ENCODE results near the gene HEXIM1.

The HEXIM1 gene

GRCh38 chr17:45131616-45132319 lies 16.5 kb upstream of the HEXIM1 start:
- DNase-seq (ENCODE audit: low read depth), result peak; percentile 77
- Histone ChIP-seq H3K4me3 (ENCODE audit: low read length) (peak overlapping the region; percentile 83), H3K27me3 (replicated peaks; ENCODE audit: control insufficient read depth, insufficient read depth, low read length) (no peaks in the 10 kb centered on the region), H3K36me3 (ENCODE audit: control insufficient read depth, insufficient read depth, low read length, severe bottlenecking) (no peaks in the 10 kb centered on the region), H3K9ac (ENCODE audit: low read length) (peak overlapping the region; percentile 92), H3K4me1 (ENCODE audit: control insufficient read depth, insufficient read depth, low read length) (peaks cover 48% of the 10 kb centered on the region), H3K9me3 (ENCODE audit: control insufficient read depth, low read length) (no peaks in the 10 kb centered on the region)

- Histone ChIP-seq H3K9me3 (ENCODE audit: control insufficient read depth, low read length) (no peaks in the 10 kb centered on the region), H3K9ac (ENCODE audit: low read length) (peak within 1 kb of the TSS; percentile 92), H3K4me1 (ENCODE audit: control insufficient read depth, insufficient read depth, low read length) (peaks cover 44% of the 10 kb centered on the region), H3K36me3 (ENCODE audit: control insufficient read depth, insufficient read depth, low read length, severe bottlenecking) (no peaks in the 10 kb centered on the region), H3K4me3 (ENCODE audit: low read length) (peak within 1 kb of the TSS; percentile 83), H3K27me3 (replicated peaks; ENCODE audit: control insufficient read depth, insufficient read depth, low read length) (no peaks in the 10 kb centered on the region)
- no peak for DNase-seq (ENCODE audit: low read depth)
Measured at GRCh38 chr17:45132320-45132571, 16.0 kb upstream of the HEXIM1 start, which contains the start of gene PLCD3. TSS of gene PLCD3 (minus strand) at chr17:45132515. CDS start at chr17:45132410, 105 bp downstream.

DNA sequence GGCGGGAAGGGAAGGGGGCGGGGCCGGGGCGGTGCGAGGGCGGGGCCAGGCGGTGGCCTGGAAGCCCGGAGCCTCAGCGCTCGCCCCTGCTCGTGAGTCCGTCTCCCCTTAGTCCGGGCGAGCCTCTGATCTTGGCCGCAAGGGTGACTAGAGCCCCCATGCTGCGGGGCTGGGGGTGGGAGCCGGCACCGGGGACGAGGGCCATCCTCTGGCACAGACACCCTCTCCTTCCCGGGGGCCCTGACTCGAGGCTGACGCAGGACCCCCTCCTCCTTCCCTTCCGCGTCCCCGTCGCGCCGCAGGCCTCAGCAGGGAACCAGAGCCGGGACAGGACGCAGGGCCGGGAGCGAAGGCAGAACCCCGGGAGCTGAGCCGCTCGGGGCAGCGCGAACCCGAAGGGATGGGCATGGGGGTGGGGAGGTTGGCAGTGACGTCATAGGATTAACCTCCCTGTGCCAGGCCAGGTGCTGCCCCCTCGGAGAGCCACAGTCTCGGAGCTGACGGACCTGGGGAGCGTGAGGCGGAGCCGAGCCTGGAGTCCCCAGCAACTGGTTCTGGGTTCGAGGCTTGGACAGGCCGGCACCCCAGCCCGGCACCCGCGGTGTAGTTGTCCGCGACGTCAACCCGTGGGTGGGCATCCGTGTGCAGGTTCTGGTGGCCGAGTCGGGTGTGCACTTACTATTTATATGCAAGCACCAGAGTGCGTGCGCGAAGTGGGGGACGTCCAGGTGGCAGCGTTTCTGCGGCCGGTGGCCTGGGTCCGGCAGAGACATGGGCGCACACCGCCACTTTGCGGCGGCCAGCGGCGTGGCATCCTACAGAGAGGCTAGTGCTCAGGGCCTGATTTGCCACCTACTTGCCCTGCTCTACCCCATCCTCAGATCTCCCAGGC lies 15.5 kb upstream of the HEXIM1 start:
- Histone ChIP-seq H3K4me3 (ENCODE audit: low read length) (peak overlapping the region; percentile 83), H3K9me3 (ENCODE audit: control insufficient read depth, low read length) (no peaks in the 10 kb centered on the region), H3K36me3 (ENCODE audit: control insufficient read depth, insufficient read depth, low read length, severe bottlenecking) (no peaks in the 10 kb centered on the region), H3K27me3 (replicated peaks; ENCODE audit: control insufficient read depth, insufficient read depth, low read length) (no peaks in the 10 kb centered on the region), H3K4me1 (ENCODE audit: control insufficient read depth, insufficient read depth, low read length) (peaks cover 39% of the 10 kb centered on the region), H3K9ac (ENCODE audit: low read length) (peak overlapping the region; percentile 92)
- peak; percentile 91 for DNase-seq (ENCODE audit: low read depth)

GRCh38 chr17:45135192-45135977 lies 12.9 kb upstream of the HEXIM1 start, which contains the start of gene ACBD4:
TSS of gene ACBD4 (plus strand) at chr17:45135687. CDS start at chr17:45136145, 458 bp downstream.
- no peaks in the 10 kb centered on the region for H3K27me3 ChIP-seq (replicated peaks; ENCODE audit: control insufficient read depth, insufficient read depth, low read length)
- peak; percentile 99 for DNase-seq (ENCODE audit: low read depth)

DNA sequence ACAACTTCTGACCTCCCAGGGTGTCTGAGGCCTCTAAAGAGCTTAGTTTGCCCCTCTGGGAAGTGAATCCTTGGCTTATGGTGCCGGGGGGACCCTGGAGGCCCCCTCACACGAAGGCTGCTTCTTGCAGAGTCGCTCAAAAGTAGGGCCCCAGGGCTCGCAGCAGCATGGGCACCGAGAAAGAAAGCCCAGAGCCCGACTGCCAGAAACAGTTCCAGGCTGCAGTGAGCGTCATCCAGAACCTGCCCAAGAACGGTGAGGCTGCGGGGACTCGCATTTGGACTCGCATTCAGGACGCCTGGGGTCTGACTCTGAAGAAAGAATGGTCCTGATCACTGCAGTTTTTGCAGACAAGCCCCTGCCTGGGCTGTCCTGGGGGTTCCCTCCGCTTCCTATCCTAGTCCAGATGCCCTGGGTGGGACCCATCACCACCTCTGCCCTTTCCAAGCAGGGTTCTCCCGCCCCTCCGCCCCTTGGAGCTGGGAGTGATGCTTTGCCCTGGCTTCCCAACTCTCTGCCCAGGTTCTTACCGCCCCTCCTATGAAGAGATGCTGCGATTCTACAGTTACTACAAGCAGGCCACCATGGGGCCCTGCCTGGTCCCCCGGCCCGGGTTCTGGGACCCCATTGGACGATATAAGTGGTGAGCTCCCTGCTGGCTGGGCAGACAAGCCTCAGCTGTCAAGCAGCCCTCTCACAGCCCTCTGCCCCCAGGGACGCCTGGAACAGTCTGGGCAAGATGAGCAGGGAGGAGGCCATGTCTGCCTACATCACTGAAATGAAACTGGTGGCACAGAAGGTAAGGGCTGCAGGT lies 12.1 kb upstream of the HEXIM1 start:
- peak overlapping the region; percentile 83 for H3K9ac ChIP-seq (ENCODE audit: low read length)
- no peak for DNase-seq (ENCODE audit: low read depth)

More at GRCh38 chr17:45135192-45135977, 12.9 kb upstream of the HEXIM1 start, which contains the start of gene ACBD4:
- Histone ChIP-seq H3K9ac (ENCODE audit: low read length) (peak within 1 kb of the TSS; percentile 83), H3K9me3 (ENCODE audit: control insufficient read depth, low read length) (no peaks in the 10 kb centered on the region), H3K36me3 (ENCODE audit: control insufficient read depth, insufficient read depth, low read length, severe bottlenecking) (no peaks in the 10 kb centered on the region), H3K4me1 (ENCODE audit: control insufficient read depth, insufficient read depth, low read length) (peaks cover 25% of the 10 kb centered on the region), H3K4me3 (ENCODE audit: low read length) (peak within 1 kb of the TSS; percentile 87)

DNA sequence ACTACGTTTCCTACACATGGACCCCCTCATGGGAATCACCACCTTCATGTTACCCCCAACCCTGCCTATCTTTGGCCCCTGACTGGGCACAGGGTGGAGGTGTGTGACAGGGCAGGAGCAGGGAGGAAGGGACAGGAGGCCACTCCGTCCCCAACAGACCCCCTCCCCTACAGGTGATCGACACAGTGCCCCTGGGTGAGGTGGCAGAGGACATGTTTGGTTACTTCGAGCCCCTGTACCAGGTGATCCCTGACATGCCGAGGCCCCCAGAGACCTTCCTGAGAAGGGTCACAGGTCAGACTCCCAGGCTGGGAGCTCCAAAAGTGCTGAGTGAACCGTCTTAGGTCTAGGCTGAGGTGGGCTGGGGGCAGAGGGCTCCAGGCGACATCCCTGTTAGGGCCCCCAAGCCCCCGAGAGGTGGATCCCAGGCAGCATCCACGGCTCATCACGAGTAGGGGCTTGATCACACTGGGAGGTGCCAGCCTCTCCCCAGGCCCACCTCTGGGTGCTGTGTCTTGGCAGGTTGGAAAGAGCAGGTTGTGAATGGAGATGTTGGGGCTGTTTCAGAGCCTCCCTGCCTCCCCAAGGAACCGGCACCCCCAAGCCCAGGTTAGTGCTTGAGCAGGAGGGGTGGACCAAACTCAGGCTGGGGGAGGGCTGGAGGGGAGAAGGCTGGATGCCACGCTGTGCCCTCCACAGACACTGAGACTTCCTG lies 11.3 kb upstream of the HEXIM1 start:
- Histone ChIP-seq H3K4me1 (ENCODE audit: control insufficient read depth, insufficient read depth, low read length) (peaks cover 19% of the 10 kb centered on the region), H3K9me3 (ENCODE audit: control insufficient read depth, low read length) (no peaks in the 10 kb centered on the region), H3K27me3 (replicated peaks; ENCODE audit: control insufficient read depth, insufficient read depth, low read length) (no peaks in the 10 kb centered on the region), H3K36me3 (ENCODE audit: control insufficient read depth, insufficient read depth, low read length, severe bottlenecking) (no peaks in the 10 kb centered on the region), H3K9ac (ENCODE audit: low read length) (no peak overlapping the region), H3K4me3 (ENCODE audit: low read length) (no peak overlapping the region)
- DNase-seq (ENCODE audit: low read depth), result no peak

More for the DNA sequence above, 12.1 kb upstream of the HEXIM1 start:
- peak overlapping the region; percentile 87 for H3K4me3 ChIP-seq (ENCODE audit: low read length)
- no peaks in the 10 kb centered on the region for H3K36me3 ChIP-seq (ENCODE audit: control insufficient read depth, insufficient read depth, low read length, severe bottlenecking)
- H3K27me3 ChIP-seq (replicated peaks; ENCODE audit: control insufficient read depth, insufficient read depth, low read length), result no peaks in the 10 kb centered on the region
- peaks cover 24% of the 10 kb centered on the region for H3K4me1 ChIP-seq (ENCODE audit: control insufficient read depth, insufficient read depth, low read length)
- no peaks in the 10 kb centered on the region for H3K9me3 ChIP-seq (ENCODE audit: control insufficient read depth, low read length)

DNA sequence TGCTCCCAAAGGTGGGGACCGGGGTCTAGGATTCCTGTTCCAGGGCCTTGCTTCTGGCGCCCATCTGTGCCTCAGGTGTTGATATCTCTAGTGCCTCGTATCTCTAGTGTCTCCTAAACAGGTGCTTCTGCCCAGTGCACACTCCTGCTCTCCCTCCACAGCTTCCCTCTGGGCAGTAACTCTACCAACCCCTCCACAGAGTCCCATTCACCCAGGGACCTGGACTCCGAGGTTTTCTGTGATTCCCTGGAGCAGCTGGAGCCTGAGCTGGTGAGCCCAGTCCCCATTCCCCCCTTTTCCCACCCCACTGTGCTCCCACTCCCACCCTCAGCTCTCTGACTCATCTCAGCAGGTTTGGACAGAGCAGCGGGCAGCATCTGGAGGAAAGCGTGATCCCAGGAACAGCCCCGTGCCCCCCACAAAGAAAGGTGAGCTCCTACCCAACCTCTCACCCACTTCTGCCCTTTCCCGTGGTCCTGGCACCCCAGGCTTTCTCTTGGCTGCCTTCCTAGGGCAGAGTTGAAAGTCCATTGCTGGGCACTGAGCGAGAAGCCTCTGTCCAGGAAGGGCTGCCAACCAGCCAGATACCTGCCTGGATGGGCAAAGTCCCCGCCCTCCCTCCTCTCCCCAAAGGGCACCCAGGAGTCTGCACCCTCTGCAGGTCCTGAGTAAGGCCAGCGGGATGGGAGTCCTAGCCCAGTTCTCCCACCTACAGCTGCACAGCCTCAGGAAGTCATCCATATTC lies 10.5 kb upstream of the HEXIM1 start:
- no peaks in the 10 kb centered on the region for H3K27me3 ChIP-seq (replicated peaks; ENCODE audit: control insufficient read depth, insufficient read depth, low read length)
- H3K4me1 ChIP-seq (ENCODE audit: control insufficient read depth, insufficient read depth, low read length), result peaks cover 19% of the 10 kb centered on the region
- H3K36me3 ChIP-seq (ENCODE audit: control insufficient read depth, insufficient read depth, low read length, severe bottlenecking), result no peaks in the 10 kb centered on the region
- no peaks in the 10 kb centered on the region for H3K9me3 ChIP-seq (ENCODE audit: control insufficient read depth, low read length)
- H3K9ac ChIP-seq (ENCODE audit: low read length), result no peak overlapping the region
- H3K4me3 ChIP-seq (ENCODE audit: low read length), result no peak overlapping the region
- no peak for DNase-seq (ENCODE audit: low read depth)

- Histone ChIP-seq H3K4me1 (ENCODE audit: control insufficient read depth, insufficient read depth, low read length) (peaks cover 21% of the 10 kb centered on the region), H3K9me3 (ENCODE audit: control insufficient read depth, low read length) (no peaks in the 10 kb centered on the region), H3K27me3 (replicated peaks; ENCODE audit: control insufficient read depth, insufficient read depth, low read length) (no peaks in the 10 kb centered on the region), H3K9ac (ENCODE audit: low read length) (no peak overlapping the region), H3K36me3 (ENCODE audit: control insufficient read depth, insufficient read depth, low read length, severe bottlenecking) (no peaks in the 10 kb centered on the region), H3K4me3 (ENCODE audit: low read length) (no peak overlapping the region)
- no peak for DNase-seq (ENCODE audit: low read depth)
Measured at GRCh38 chr17:45138911-45139532, 9.3 kb upstream of the HEXIM1 start.

DNA sequence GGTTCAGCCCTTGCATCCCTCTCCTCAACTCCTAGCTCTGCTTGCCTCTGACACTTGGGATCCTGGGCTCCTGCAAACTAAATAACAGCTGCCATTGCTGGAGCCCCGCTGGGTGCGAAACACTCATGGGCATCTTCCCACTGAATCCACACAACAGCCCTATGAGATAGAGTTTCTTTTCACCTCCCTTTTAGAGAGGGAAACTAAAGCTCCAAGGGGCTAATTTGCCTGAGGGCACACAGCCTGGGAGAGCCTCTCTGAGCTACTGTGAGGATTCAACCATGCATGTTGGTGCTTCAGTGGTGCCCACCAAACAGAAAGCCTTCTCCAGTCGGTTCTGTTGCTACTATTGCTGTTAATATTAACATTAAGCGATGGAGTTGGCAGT lies 8.7 kb upstream of the HEXIM1 start:
- H3K4me1 ChIP-seq (ENCODE audit: control insufficient read depth, insufficient read depth, low read length), result peaks cover 22% of the 10 kb centered on the region
- DNase-seq (ENCODE audit: low read depth), result no peak
- no peaks in the 10 kb centered on the region for H3K27me3 ChIP-seq (replicated peaks; ENCODE audit: control insufficient read depth, insufficient read depth, low read length)
- H3K9me3 ChIP-seq (ENCODE audit: control insufficient read depth, low read length), result no peaks in the 10 kb centered on the region
- no peaks in the 10 kb centered on the region for H3K36me3 ChIP-seq (ENCODE audit: control insufficient read depth, insufficient read depth, low read length, severe bottlenecking)
- no peak overlapping the region for H3K9ac ChIP-seq (ENCODE audit: low read length)
- H3K4me3 ChIP-seq (ENCODE audit: low read length), result no peak overlapping the region
